Muscle layer of duodenum (tissue), 2 donors: ENCODE data around the gene KLHL35.
"Not testable (repeated sequence)": the region's sequence is repeated elsewhere in the genome, so short reads cannot be mapped to it uniquely, and the experiment has no call there.

Source experiments
- H3K27ac ChIP-seq: one replicate; pipeline ENCODE4 v1.7.0; 2013; ENCODE audit warnings: mild to moderate bottlenecking, low read length
- H3K27me3 ChIP-seq: one replicate; pipeline ENCODE4 v1.7.0; 2013; ENCODE audit warnings: low read depth, mild to moderate bottlenecking, control low read depth, low read length
- H3K36me3 ChIP-seq, 2 donors: one replicate each; pipeline ENCODE4 v1.7.0; 2013; ENCODE audit warnings: low read length in 2 of 2, control low read depth in 1 of 2, mild to moderate bottlenecking in 1 of 2; ENCODE audit not compliant: insufficient read depth in 2 of 2, control insufficient read depth in 1 of 2
- H3K4me1 ChIP-seq, 2 donors: one replicate each; pipeline ENCODE4 v1.7.0; 2013; ENCODE audit warnings: low read length in 2 of 2, mild to moderate bottlenecking in 2 of 2, control low read depth in 1 of 2, moderate library complexity in 1 of 2; ENCODE audit not compliant: insufficient read depth in 2 of 2, control insufficient read depth in 1 of 2
- H3K4me3 ChIP-seq, 2 donors: one replicate each; pipeline ENCODE4 v1.7.0; 2013; ENCODE audit warnings: low read length in 2 of 2, low read depth in 1 of 2, mild to moderate bottlenecking in 1 of 2
- H3K9me3 ChIP-seq, 2 donors: one replicate each; pipeline ENCODE4 v1.7.0; 2013; ENCODE audit warnings: low read length in 2 of 2, control low read depth in 1 of 2, mild to moderate bottlenecking in 1 of 2; ENCODE audit not compliant: control insufficient read depth in 1 of 2
- donor health status: healthy.

The KLHL35 gene

GRCh38 chr11:75420224-75421034, 12.6 kb downstream of the KLHL35 start:
- no peaks in the 10 kb centered on the region for H3K4me1 ChIP-seq
- H3K4me3 ChIP-seq: no peak overlapping the region
- no peaks in the 10 kb centered on the region for H3K27me3 ChIP-seq
- no peaks in the 10 kb centered on the region for H3K9me3 ChIP-seq
- H3K27ac ChIP-seq: no peak overlapping the region
- peaks cover 0 to 22% of the 10 kb centered on the region in 2 donors for H3K36me3 ChIP-seq

- Histone ChIP-seq H3K27me3 (no peaks in the 10 kb centered on the region), H3K36me3 (peaks cover 19 to 30% of the 10 kb centered on the region in 2 donors), H3K9me3 (no peaks in the 10 kb centered on the region), H3K27ac (no peak overlapping the region), H3K4me3 (no peak overlapping the region), H3K4me1 (no peaks in the 10 kb centered on the region)
These were observed 19.1 kb downstream of the KLHL35 start for GRCh38 chr11:75413864-75414263.

- not testable (repeated sequence) for H3K27me3 ChIP-seq, H3K9me3 ChIP-seq, H3K27ac ChIP-seq, H3K4me1 ChIP-seq, H3K4me3 ChIP-seq
- peaks cover 19 to 30% of the 10 kb centered on the region in 2 donors for H3K36me3 ChIP-seq
These were observed 19.9 kb downstream of the KLHL35 start for GRCh38 chr11:75413146-75413545.

- H3K4me1 ChIP-seq, H3K9me3 ChIP-seq: not testable (repeated sequence)
- H3K36me3 ChIP-seq: peaks cover 34 to 48% of the 10 kb centered on the region in 2 donors
These were observed 23.0 kb downstream of the KLHL35 start for GRCh38 chr11:75409971-75410370.

GRCh38 chr11:75408957-75409219, 24.1 kb downstream of the KLHL35 start:
- Histone ChIP-seq H3K9me3 (no peaks in the 10 kb centered on the region), H3K27me3 (no peaks in the 10 kb centered on the region), H3K4me3 (no peak overlapping the region), H3K36me3 (peaks cover 39 to 51% of the 10 kb centered on the region in 2 donors), H3K27ac (no peak overlapping the region), H3K4me1 (peaks cover 0 to 5% of the 10 kb centered on the region in 2 donors)

More at GRCh38 chr11:75409971-75410370, 23.0 kb downstream of the KLHL35 start:
- not testable (repeated sequence) for H3K27ac ChIP-seq, H3K4me3 ChIP-seq, H3K27me3 ChIP-seq

- Histone ChIP-seq H3K4me1 (peaks cover 5 to 8% of the 10 kb centered on the region in 2 donors), H3K27ac (no peak overlapping the region), H3K4me3 (no peak overlapping the region), H3K36me3 (peaks cover 55 to 58% of the 10 kb centered on the region in 2 donors), H3K9me3 (no peaks in the 10 kb centered on the region), H3K27me3 (no peaks in the 10 kb centered on the region)
These were observed 26.6 kb downstream of the KLHL35 start for GRCh38 chr11:75406338-75406777.

GRCh38 chr11:75403983-75404658, 28.9 kb downstream of the KLHL35 start:
- H3K4me1 ChIP-seq: peaks cover 5 to 22% of the 10 kb centered on the region in 2 donors
- peaks cover 59 to 72% of the 10 kb centered on the region in 2 donors for H3K36me3 ChIP-seq
- no peaks in the 10 kb centered on the region for H3K9me3 ChIP-seq
- no peaks in the 10 kb centered on the region for H3K27me3 ChIP-seq
- H3K4me3 ChIP-seq: no peak overlapping the region
- H3K27ac ChIP-seq: no peak overlapping the region

GRCh38 chr11:75403037-75403436, 30.0 kb downstream of the KLHL35 start:
- no peaks in the 10 kb centered on the region for H3K9me3 ChIP-seq
- H3K4me3 ChIP-seq: no peak overlapping the region
- H3K4me1 ChIP-seq: peaks cover 5 to 20% of the 10 kb centered on the region in 2 donors
- H3K27me3 ChIP-seq: no peaks in the 10 kb centered on the region
- H3K36me3 ChIP-seq: peaks cover 59 to 72% of the 10 kb centered on the region in 2 donors
- H3K27ac ChIP-seq: no peak overlapping the region

- Histone ChIP-seq H3K4me3 (no peak overlapping the region), H3K36me3 (peaks cover 59 to 72% of the 10 kb centered on the region in 2 donors), H3K4me1 (peaks cover 5 to 17% of the 10 kb centered on the region in 2 donors), H3K9me3 (no peaks in the 10 kb centered on the region), H3K27me3 (no peaks in the 10 kb centered on the region), H3K27ac (no peak overlapping the region)
These were observed 30.8 kb downstream of the KLHL35 start for GRCh38 chr11:75402002-75402773.

GRCh38 chr11:75400146-75400865, 32.7 kb downstream of the KLHL35 start:
- Histone ChIP-seq H3K9me3 (no peaks in the 10 kb centered on the region), H3K4me3 (peak overlapping the region; percentile 90 to 93), H3K27ac (peak overlapping the region; percentile 93), H3K27me3 (no peaks in the 10 kb centered on the region), H3K36me3 (peaks cover 43 to 53% of the 10 kb centered on the region in 2 donors), H3K4me1 (peaks cover 5 to 17% of the 10 kb centered on the region in 2 donors)
